ENCODE data around the gene TSPEAR. TPM values are rescaled to one million over a fixed set of nuclear protein-coding genes. Genes with fewer than 3 reads are reported as not detected.

The TSPEAR gene
- total and polyA plus RNA-seq, 9 of the 15 experiments (the other 6 are each of a cell fraction or from before 2014, with no cell fraction given), result not detected

DNA sequence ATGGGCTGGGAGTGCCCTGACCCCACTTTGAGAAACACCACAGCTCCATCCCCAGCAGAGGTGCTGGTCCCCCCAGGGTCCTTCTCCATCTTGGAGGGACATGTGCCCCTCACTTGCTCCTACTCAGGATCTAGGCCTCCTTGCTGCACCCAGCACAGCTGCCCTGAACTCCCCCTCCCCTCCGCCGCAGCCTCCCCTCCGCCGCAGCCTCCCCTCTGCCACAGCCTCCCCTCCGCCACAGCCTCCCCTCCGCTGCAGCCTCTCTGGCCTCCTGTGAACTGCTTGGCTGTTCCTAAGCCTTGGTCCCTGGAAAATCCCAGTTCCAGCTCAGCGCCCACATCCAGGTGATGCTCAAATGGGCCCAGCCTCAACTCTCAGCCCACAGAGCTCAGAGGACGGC lies 15.9 kb upstream of the TSPEAR start:
- TF ChIP-seq FOS (IDR thresholded peaks at IDR 0.05; ENCODE audit: extremely low read depth, insufficient read length) (no peak), GTF2E2 (tag; IDR thresholded peaks at IDR 0.05) (no peak), SMAD4 (CRISPR knock-in tag; conservative IDR thresholded peaks at IDR 0.05) (no peak), POLR2AphosphoS5 (IDR thresholded peaks at IDR 0.05; ENCODE audit: control insufficient read depth, insufficient read depth, low read depth, low read length) (no peak), ZC3H11A (IDR thresholded peaks at IDR 0.05; ENCODE audit: low read depth, low read length) (no peak), ZNF76 (CRISPR knock-in tag; IDR thresholded peaks at IDR 0.05; ENCODE audit: borderline replicate concordance) (no peak), FOXJ2 (tag; IDR thresholded peaks at IDR 0.05) (no peak), PML (IDR thresholded peaks at IDR 0.05; ENCODE audit: low read length) (no peak), NR2C1 (IDR thresholded peaks at IDR 0.05) (no peak), NR2C1 (tag; IDR thresholded peaks at IDR 0.05) (no peak), BCL6 (CRISPR knock-in tag; IDR thresholded peaks at IDR 0.05) (no peak), TSC22D4 (tag; IDR thresholded peaks at IDR 0.05) (no peak), DDX20 (tag; IDR thresholded peaks at IDR 0.05; ENCODE audit: low read depth) (no peak), TCF3 (CRISPR knock-in tag; IDR thresholded peaks at IDR 0.05) (no peak), IFI16 (CRISPR knock-in tag; IDR thresholded peaks at IDR 0.05) (no peak), MTA2 (IDR thresholded peaks at IDR 0.05; ENCODE audit: low read depth) (no peak)
- TF ChIP-seq, protein P1, sequence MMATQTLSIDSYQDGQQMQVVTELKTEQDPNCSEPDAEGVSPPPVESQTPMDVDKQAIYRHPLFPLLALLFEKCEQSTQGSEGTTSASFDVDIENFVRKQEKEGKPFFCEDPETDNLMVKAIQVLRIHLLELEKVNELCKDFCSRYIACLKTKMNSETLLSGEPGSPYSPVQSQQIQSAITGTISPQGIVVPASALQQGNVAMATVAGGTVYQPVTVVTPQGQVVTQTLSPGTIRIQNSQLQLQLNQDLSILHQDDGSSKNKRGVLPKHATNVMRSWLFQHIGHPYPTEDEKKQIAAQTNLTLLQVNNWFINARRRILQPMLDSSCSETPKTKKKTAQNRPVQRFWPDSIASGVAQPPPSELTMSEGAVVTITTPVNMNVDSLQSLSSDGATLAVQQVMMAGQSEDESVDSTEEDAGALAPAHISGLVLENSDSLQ (IDR thresholded peaks at IDR 0.05), result no peak
- TF ChIP-seq, protein P2, sequence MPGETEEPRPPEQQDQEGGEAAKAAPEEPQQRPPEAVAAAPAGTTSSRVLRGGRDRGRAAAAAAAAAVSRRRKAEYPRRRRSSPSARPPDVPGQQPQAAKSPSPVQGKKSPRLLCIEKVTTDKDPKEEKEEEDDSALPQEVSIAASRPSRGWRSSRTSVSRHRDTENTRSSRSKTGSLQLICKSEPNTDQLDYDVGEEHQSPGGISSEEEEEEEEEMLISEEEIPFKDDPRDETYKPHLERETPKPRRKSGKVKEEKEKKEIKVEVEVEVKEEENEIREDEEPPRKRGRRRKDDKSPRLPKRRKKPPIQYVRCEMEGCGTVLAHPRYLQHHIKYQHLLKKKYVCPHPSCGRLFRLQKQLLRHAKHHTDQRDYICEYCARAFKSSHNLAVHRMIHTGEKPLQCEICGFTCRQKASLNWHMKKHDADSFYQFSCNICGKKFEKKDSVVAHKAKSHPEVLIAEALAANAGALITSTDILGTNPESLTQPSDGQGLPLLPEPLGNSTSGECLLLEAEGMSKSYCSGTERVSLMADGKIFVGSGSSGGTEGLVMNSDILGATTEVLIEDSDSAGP (CRISPR knock-in tag; IDR thresholded peaks at IDR 0.05), result no peak
- TF ChIP-seq, protein P3, sequence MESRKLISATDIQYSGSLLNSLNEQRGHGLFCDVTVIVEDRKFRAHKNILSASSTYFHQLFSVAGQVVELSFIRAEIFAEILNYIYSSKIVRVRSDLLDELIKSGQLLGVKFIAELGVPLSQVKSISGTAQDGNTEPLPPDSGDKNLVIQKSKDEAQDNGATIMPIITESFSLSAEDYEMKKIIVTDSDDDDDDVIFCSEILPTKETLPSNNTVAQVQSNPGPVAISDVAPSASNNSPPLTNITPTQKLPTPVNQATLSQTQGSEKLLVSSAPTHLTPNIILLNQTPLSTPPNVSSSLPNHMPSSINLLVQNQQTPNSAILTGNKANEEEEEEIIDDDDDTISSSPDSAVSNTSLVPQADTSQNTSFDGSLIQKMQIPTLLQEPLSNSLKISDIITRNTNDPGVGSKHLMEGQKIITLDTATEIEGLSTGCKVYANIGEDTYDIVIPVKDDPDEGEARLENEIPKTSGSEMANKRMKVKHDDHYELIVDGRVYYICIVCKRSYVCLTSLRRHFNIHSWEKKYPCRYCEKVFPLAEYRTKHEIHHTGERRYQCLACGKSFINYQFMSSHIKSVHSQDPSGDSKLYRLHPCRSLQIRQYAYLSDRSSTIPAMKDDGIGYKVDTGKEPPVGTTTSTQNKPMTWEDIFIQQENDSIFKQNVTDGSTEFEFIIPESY (CRISPR knock-in tag; IDR thresholded peaks at IDR 0.05), result no peak
- TF ChIP-seq, protein P4, sequence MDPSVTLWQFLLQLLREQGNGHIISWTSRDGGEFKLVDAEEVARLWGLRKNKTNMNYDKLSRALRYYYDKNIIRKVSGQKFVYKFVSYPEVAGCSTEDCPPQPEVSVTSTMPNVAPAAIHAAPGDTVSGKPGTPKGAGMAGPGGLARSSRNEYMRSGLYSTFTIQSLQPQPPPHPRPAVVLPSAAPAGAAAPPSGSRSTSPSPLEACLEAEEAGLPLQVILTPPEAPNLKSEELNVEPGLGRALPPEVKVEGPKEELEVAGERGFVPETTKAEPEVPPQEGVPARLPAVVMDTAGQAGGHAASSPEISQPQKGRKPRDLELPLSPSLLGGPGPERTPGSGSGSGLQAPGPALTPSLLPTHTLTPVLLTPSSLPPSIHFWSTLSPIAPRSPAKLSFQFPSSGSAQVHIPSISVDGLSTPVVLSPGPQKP (CRISPR knock-in tag; IDR thresholded peaks at IDR 0.05), result no peak
- FAIRE-seq (no peak), ATAC-seq (no peak), DNase-seq (ENCODE audit: extremely low read depth in 1 of 4, low spot score in 3 of 4) (no peak)
- Histone ChIP-seq H3K9ac (ENCODE audit: insufficient read depth in 1 of 2, low read depth in 2 of 2, low read length in 2 of 2) (no peak overlapping the region), H2AFZ (ENCODE audit: low read depth, low read length) (no peak overlapping the region), H3K27ac (ENCODE audit: extremely low read depth, low read depth, low read length) (no peak overlapping the region), H3K4me1 (replicated peaks in 1 of 2; ENCODE audit: control insufficient read depth in 2 of 2, insufficient read depth in 2 of 2, low read length in 2 of 2) (peaks cover 10 to 21% of the 10 kb centered on the region in 2 experiments; a peak in 4 of 5 replicates), H3K79me2 (ENCODE audit: control insufficient read depth, insufficient read depth, low read length) (no peaks in the 10 kb centered on the region), H3K9me3 (replicated peaks; ENCODE audit: control insufficient read depth, insufficient read depth, low read depth, low read length) (no peaks in the 10 kb centered on the region), H3K27me3 (ENCODE audit: control insufficient read depth in 2 of 2, insufficient read depth in 2 of 2, low read length in 2 of 2) (peaks cover 76 to 91% of the 10 kb centered on the region in 2 experiments; a peak in 4 of 5 replicates), H4K20me1 (replicated peaks; ENCODE audit: control insufficient read depth, insufficient read depth, low read length) (peaks cover 8% of the 10 kb centered on the region; the same call in 1 of the 2 replicates), H3K9me1 (ENCODE audit: control insufficient read depth, insufficient read depth, low read length) (no peaks in the 10 kb centered on the region), H3K4me2 (ENCODE audit: insufficient read depth, low read length) (no peak overlapping the region), H3K36me3 (ENCODE audit: control insufficient read depth, insufficient read depth, low read length) (no peaks in the 10 kb centered on the region), H3K4me3 (no peak overlapping the region)
- BruUV-seq (replicated peaks), result no TSS peak
- CTCF ChIA-PET (ENCODE audit: low intra/inter-chr PET ratio), result no interaction called here
- 0% methylated on average over 6 of the region's 8 CpGs for WGBS (ENCODE audit: insufficient coverage, low coverage, missing lambda C conversion rate)
- intact Hi-C loops (cut with micrococcal nuclease), result no loop called here
- POLR2A ChIA-PET, result interaction anchor here (0.6 to 1.4 kb wide), 3 partner anchors 15 to 312 kb away, joined by 3 to 5 read pairs (median 3); no protein-coding TSS in a partner anchor
- in situ Hi-C loops (cut with MboI), result no loop called here
